T follicular helper cell (primary cell): ENCODE measurements around the gene ARMH3.
"Not testable (repeated sequence)": the region's sequence is repeated elsewhere in the genome, so short reads cannot be mapped to it uniquely, and the experiment has no call there.

Experiments
- DNase-seq: peaks from one replicate; pipeline ENCODE4 v3.0.0-alpha.2; 2020; ENCODE audit warnings: low read depth
- total RNA-seq, 2 experiments: gene quantifications; one replicate each; lab custom pipeline; 2026; lab: John Stamatoyannopoulos, UW

Gene ARMH3, protein sequence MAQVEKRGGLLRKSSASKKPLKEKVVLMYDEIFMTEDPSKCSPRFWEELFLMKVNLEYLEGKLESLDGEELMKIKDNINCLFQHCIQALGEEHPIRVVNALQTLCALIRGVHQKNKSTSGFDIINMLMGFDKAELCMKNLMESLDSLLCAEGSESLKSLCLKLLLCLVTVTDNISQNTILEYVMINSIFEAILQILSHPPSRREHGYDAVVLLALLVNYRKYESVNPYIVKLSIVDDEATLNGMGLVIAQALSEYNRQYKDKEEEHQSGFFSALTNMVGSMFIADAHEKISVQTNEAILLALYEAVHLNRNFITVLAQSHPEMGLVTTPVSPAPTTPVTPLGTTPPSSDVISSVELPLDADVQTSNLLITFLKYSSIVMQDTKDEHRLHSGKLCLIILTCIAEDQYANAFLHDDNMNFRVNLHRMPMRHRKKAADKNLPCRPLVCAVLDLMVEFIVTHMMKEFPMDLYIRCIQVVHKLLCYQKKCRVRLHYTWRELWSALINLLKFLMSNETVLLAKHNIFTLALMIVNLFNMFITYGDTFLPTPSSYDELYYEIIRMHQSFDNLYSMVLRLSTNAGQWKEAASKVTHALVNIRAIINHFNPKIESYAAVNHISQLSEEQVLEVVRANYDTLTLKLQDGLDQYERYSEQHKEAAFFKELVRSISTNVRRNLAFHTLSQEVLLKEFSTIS
- total RNA-seq, result 29.8 to 37.7 reads per million in 2 experiments

DNA sequence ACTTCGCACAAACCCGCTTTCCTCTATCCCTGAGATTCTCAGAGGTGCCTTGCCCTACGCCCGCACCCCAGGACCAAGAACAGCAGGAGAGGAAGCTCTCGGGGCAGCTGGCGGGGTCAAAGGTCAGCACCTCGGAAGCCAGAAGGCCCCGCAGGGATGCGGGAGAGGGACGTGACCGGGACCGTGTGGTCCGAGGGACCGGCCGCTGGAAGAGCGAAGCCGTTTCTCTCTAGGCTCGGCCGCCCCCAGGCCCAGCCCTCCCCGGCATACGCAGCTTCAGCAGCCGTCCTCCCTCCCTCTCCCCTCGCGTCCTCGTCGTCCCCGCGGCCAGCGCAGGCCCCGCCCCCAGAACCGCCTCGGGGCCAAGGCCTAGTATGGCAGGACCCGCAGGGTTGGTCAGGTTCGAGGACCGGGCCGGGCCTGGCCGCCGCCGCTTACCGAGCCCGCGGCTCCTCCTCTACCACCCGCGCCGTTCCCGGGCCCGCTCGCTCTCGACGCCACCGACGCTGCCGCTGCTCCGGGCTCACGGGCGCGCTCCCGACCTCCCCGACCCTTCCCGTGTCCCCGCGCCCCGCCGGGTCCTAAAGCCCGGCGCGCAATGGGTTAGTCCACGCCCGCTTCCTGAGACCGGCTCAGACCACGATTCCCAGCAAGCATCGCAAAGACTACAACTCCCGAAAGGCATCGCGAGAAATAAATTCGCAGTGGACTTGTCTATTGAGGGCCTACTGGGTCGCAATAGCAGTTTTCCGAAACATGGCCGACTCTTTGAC lies at the start of gene ARMH3:
Gene ARMH3, minus strand, starts transcription at position 527 of the 773 bp plus-strand sequence. CDS start 16,059 bp downstream, outside the sequence.
- DNase-seq, result peak; percentile 77

DNA sequence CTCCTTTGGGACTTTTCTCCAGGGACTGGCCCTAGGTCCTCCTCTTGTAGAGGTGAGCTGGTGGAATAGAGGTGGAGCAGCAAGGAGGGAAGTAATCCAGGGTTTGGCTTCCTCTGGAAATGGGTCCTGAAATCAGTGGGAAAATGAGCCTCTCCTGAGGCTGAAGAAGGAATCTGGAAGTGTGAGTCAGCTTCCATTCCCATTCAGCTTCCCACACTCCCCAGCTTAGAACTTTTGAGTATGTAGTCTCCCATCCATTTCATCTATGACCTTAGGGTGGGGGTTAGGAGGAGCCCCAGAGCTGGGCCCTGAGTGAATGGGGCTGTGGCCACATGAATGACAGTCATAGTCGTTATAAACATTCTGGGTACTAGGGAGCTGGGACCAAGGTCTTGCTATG lies 46.4 kb upstream of the ARMH3 start:
- no peak for DNase-seq

DNA sequence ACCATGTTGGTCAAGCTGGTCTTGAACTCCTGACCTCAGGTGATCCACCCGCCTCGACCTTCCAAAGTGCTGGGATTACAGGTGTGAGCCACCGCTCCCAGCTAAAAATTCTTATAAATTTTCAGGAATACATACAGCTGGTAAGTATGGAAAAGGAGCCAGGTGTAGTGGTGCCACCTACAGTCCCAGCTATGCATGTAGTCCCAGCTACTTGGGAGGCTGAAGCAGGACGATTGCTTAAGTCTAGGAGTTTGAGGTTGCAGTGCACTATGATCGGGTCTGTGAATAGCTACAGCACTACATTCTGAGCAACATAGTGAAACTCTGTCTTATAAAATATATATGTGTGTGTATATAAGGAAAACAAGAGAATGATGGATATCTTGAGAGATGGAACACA lies 45.2 kb upstream of the ARMH3 start:
- no peak for DNase-seq

DNA sequence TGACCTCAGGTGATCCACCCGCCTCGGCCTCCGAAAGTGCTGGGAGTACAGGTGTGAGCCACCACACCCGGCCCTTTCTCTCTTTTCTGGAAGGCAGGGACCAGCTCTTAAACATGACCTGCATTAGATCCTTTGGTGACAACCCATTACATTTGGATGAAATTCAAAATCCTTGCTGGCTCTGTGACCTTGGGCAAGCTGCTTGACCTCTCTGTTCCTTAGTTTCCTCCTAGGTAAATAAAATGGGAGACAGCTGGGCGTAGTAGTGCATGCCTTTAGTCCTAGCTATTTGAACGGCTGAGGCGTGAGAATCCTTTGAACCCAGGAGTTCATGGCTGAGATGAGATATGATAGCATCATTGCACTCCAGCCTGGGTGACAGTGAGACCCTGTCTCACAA lies 40.5 kb upstream of the ARMH3 start:
- DNase-seq, result no peak

DNA sequence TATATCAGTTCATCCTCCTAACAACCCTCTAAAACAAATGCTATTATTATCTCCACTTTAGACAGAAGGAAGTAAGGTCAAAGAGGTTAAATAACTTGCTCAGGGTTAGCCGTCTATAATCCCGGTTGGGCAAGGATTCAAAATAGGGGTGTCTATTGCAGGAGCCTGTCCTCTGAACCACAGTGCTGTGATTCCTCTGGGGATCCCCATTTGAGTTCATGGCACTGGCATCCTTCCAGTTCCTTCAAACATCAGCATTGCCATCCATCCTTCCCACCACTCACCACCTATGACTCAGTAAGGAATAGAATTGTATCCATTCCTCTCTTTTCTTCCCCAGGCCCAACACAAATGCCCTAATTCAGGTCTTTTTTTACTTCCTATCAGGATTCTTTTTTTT lies 34.8 kb upstream of the ARMH3 start:
- no peak for DNase-seq

DNA sequence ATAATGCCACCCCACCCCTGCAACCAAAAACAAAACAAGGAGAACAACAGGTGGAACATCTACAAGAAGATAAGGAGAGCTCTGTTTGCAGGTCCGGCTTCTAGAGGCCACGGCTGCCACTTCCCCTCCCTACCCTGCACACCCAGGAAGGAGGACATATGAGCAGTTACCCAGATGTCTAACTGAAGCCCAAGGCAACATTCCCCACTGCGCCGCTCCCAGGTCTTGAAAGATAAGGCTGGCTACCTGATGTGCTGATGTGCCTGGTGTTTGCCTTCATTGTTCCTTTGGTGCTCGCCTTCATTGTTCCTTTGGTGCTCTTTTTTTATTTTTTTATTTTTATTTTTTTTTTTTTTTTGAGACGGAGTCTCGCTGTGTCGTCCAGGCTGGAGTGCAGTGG lies 30.2 kb upstream of the ARMH3 start:
- DNase-seq, result no peak

DNA sequence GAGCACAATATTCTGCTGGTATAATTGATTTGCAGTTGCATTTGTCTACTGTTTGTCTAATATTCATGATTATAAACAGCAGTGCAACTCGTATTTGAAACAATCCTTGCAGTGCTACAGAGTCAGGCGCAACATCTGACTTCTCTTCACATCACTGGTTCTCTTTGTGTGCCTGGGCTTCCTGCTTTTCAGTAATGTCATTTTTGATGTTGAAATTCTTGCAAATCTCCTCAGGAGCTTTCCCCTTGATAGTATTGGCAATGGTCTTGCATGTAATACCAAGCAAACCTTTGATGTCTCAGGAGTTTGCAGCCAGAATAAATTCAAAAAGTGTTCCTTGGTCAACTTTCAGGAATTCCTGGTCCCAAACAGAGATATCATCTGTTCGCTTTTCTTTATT lies 29.4 kb upstream of the ARMH3 start:
- DNase-seq, result no peak

DNA sequence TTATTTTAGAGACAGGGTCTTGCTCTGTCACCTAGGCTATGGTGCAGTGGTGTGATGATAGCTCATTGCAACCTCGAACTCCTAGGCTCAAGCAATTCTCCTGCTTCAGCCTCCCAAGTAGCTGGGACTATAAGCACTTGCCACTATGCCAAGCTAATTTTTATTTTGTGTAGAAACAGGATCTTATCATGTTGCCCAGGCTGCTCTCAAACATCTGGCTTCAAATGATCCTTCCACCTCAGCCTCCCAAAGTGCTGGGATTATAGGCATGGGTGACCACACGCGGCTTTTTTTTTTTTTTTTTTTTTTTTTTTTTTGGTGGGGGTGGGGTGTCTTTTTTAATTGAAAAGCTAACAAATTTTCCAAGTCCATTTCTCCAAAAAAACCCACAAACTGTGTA lies 27.6 kb upstream of the ARMH3 start:
- no peak for DNase-seq

DNA sequence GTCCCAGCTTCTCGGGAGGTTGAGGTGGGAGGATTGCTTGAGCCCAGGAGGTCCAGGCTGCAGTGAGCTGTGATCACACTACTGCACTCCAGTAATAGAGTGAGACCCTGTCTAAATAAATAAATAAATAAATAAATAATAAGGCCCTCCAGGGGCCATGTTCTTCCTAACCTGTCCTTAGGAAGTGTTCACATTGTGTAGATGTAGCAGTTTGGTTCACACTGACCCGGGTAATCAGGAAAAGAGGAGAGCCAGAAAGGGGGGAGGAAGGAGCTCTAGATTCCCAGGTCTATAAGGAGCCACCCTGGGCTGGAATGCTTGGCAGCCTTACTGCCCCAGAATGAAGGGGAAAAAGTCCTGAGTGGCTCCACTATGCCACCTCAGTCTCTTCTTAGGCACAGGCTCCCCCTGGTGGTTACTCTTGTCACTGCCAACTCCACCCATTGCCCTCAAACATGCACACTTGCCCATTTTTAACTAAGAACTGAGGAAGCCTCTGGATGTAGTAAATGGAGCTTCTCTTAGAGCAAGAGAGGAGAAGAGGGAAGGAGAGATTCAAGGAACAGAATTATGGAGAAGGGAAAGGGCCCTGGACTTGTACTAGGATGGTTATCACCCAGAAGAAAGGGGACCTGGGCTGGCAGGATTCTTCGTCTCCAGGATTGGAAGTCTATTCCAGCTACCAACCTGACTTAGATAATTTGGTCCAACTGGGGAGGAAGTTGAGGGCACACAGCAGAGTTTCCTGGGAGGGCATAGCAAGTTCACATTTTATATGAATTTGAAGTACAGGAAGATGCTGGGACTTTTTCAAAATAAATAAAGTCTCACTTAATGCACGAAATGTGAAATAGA lies 16.9 kb upstream of the ARMH3 start:
- DNase-seq, result peak; percentile 66

DNA sequence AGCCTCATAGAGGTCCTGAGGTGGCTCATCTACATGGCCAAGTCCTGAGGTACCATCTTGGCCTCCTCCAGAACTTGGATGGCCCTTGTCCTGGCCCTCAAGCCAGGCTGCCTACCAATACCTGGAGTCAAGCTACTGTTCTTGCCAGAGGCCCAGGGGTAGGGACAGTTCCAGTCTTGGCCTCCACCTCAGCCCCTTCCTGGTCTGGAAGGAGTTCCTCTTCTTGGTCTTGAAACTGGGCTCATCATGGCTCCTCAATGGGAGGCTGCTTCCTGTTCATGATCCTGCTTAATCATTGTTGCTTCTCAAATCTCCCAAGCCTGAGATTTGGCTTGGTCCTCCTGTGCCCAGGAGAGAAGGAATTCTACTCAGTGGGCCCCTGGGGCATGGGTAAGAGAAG lies 13.1 kb upstream of the ARMH3 start:
- DNase-seq, result no peak

DNA sequence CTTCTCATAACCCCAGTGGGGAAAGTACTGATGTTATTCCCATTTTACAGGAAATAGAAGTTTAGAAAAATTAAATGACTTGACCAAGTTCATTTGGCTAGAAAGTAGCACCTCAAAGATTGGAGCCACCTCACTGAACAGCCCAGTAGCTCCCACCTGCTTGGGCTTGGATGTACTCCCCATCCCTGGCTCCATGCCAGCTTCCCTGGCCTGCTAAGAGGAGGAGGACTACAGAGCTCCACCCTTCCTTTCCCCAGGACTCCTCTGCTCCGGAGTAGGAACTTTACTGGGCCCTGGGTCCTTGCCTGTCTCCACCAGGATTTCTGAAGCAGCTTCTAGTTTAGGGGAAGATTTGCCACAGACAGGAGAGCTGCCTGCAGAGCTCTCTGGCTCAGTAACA lies 12.2 kb upstream of the ARMH3 start:
- DNase-seq, result no peak

DNA sequence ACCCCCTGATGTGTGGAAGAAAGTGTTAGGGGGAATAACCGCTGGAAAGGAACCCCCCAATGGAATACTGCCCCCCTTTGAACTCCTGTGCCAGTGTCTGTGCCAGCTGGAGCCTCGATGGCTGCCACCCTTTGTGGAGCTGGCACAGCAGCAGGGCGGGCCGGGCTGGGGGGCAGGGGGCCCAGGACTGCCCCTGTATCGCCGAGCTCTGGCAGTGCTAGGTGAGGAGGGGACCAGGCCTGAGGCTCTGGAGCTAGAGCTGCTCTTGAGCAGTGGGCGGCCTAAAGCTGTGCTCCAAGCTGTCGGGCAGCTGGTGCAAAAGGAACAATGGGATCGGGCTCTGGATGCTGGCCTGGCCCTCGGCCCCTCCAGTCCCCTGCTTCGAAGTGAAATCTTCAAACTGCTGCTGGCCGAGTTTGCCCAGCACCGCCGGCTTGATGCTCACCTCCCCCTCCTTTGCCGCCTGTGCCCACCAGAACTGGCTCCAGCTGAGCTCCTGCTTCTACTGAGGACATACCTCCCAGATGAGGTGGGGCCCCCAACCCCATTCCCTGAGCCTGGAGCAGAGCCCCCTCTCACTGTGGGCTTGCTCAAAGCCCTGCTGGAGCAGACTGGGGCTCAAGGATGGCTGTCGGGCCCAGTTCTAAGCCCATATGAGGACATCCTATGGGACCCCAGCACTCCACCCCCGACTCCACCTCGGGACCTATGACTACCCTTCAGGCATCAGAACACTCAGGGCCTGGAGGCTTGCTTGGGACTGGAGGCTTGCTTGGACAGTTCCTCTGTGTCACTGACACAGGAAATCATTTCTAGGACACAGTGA lies 11.3 kb upstream of the ARMH3 start:
- DNase-seq, result no peak

DNA sequence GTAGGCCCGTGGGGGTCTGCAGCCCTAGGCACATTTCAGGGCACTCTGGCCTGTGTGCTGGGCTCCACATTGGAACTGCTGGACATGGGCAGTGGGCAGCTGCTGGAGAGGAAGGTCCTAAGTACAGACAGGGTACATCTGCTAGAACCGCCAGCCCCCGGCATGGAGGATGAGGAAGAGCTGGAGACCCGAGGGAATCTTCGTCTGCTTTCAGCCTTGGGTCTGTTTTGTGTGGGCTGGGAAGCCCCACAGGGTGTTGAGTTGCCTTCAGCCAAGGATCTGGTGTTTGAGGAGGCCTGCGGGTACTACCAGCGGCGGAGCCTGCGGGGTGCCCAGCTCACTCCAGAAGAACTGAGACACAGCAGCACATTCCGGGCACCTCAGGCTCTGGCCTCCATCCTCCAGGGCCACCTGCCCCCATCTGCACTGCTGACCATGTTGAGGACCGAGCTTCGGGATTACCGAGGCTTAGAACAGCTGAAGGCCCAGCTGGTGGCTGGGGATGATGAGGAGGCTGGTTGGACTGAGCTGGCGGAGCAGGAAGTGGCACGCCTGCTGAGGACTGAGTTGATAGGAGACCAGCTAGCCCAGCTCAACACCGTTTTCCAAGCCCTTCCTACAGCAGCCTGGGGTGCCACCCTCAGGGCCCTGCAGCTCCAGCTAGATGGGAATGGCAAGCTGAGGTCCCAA lies 10.6 kb upstream of the ARMH3 start:
- no peak for DNase-seq

DNA sequence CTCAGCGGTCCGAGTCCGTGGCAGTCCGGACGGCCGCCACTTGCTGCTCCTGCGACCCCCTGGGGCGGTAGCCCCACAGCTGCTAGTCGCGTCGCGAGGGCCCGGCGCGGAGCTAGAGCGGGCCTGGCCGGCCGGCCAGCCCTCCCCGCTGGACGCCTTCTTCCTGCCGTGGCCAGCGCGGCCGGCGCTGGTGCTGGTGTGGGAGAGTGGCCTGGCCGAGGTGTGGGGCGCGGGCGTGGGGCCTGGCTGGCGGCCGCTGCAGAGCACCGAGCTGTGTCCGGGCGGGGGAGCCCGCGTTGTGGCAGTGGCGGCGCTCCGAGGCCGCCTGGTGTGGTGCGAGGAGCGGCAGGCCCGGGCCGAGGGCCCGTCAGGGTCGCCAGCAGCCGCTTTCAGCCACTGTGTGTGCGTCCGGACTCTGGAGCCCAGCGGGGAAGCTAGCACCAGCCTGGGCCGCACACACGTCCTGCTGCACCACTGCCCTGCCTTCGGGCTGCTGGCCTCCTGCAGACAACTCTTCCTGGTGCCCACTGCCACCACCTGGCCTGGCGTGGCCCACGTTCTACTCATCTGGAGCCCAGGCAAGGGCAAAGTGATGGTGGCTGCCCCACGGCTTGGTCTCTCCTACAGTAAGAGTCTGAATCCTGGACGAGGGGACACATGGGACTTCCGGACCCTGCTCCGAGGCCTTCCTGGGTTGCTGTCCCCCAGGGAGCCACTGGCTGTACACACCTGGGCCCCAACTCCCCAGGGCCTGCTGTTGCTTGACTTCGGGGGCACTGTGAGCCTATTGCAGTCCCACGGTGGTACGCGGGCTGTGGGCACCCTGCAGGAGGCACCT lies 9.8 kb upstream of the ARMH3 start:
- no peak for DNase-seq

DNA sequence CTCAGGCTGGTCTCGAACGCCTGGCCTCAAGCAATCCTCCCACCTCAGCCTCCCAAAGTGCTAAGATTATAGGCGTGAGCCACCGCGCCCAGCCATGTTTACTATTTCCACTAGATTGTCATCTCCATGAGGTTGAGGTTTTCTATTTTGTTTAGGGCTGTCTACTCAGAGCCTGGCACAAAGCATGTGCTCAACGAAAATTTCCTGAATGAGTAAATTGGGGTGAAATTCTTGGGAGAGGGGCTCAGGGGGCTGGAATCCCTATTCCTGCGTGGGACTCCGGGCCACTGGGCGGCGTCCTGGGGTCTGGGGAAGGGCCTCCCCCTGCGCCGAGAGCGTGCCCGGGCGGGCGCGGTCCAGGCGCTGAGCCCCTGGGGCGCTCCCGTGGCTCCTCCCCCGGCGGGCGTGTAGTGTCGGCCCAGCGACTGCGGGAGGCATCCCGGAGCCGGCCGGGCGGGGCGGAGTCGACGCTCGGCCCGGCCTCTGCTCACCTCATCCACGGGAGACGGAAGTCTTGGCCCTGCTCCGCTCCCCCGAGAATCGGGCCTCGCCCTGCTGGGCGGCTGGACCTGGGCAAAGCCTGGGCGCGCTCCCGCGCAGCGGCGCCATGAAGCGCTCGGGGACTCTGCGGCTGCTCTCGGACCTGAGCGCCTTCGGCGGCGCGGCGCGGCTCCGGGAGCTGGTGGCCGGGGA lies 9.0 kb upstream of the ARMH3 start, which contains the start of gene HPS6:
Gene HPS6, plus strand, starts transcription at position 482 of the 693 bp plus-strand sequence. Its CDS starts 126 bp downstream, at position 608.
- peak; percentile 75 for DNase-seq

DNA sequence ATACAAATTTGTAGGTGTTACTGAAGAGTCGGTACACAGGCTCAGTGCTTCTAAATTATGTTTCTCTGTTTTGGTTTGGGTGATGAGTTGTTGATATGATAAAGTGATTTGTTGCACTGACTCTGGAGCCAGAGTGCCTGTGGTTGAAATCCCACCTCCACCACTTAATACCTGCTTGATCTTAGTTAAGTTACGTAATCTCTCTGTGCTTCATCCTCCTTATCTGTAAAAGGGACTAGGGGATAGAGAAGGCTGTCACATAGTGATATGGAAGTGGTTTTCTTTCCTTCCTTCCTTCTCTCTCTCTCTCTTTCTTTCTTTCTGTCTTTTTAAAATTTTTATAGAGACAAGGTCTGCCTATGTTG lies 8.5 kb upstream of the ARMH3 start:
- DNase-seq, result no peak

DNA sequence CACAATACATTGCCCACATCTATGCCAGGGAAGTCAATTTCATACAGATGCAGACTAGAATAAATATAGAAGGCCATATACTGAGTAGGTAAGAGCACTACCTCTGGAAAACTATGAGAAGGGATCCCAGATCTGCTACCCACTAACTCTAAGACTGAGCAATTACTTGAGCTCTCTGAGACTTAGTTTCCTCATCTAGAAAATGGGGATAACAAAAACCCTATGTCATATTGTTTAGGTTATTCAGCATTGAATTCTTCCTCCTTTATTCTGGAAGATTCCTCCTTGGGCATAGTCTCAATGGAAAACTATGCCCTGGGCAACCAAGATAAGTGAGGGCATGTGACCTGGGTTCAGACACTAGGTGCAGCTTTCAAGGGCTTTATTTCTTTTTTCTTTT lies 4.0 kb upstream of the ARMH3 start:
- no peak for DNase-seq

DNA sequence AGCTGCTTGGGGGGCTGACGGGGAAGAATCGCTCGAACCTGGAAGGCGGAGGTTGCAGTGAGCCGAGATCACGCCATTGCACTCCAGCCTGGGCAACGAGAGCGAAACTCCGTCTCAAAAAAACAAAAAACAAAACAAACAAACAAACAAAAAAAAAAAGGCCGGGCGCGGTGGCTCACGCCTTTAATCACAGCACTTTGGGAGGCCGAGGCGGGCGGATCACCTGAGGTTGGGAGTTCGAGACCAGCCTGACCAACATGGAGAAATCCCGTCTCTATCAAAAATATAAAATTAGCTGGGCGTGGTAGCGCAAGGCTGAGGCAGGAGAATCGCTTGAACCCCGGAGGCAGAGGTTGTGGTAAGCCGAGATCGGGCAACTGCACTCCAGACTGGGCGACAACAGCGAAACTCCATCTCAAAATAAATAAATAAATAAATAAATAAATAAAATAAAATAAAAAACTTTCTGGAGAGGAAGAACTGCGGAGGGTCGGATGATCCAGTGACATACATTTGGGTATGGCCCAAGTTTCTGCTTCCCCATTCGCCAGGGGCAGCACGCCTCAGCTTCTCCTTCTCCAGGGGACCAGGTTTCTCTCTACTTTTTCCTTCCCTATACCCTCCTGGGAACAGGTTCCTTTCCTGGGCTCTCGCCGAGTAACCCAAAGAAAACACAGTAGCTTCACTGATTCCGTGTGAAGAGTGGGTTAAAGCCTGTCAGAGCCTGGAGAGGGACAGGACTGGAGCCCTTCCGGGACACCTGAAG lies 909 bp downstream of the ARMH3 start:
- DNase-seq, result not testable (repeated sequence)
